H1 (cell line): ENCODE results near the gene ODAD3. TPM values are rescaled to one million over a fixed set of nuclear protein-coding genes. Genes with fewer than 3 reads are reported as not detected.
A peak's percentile ranks its signal among the peaks of the same experiment; 100 is the strongest.

Source experiments
- CBX8 ChIP-seq: fragments of 300-800, 300-1000 bp; sonication (generic); IDR thresholded peaks from 2 replicates; pipeline ENCODE4 v1.7.1; 2016; ENCODE audit warnings: low read depth, low read length, borderline replicate concordance
- CHD7 ChIP-seq: fragments of 300-600 bp; sonication (generic); IDR thresholded peaks from 2 replicates; pipeline ENCODE4 v1.7.1; 2012; ENCODE audit warnings: low read length, moderate library complexity, mild to moderate bottlenecking, inconsistent platforms; ENCODE audit not compliant: insufficient replicate concordance
- EP300 ChIP-seq, 2 experiments: IDR thresholded peaks; 1 replicate in 1 of 2; 2 replicates in 1 of 2; pipeline ENCODE4 v1.6.1; 2011 to 2012; ENCODE audit warnings: low read depth in 2 of 2, low read length in 2 of 2, mild to moderate bottlenecking in 2 of 2, borderline replicate concordance in 1 of 2, inconsistent platforms in 1 of 2, moderate library complexity in 1 of 2
- FOSL1 ChIP-seq: IDR thresholded peaks from 2 replicates; pipeline ENCODE4 v1.6.1; 2011; ENCODE audit warnings: mild to moderate bottlenecking, low read depth, low read length, moderate library complexity; ENCODE audit not compliant: insufficient read depth
- JUND ChIP-seq: IDR thresholded peaks from 2 replicates; pipeline ENCODE4 v1.6.1; 2011; ENCODE audit warnings: mild to moderate bottlenecking, improper control_type of control experiment, low read length
- KDM1A ChIP-seq: fragments of 200-600, 300-600 bp; sonication (generic); IDR thresholded peaks from 2 replicates; pipeline ENCODE4 v1.7.1; 2016; ENCODE audit warnings: mild to moderate bottlenecking, low read length, borderline replicate concordance
- SIN3A ChIP-seq, 2 experiments: IDR thresholded peaks in 1 of 2; conservative IDR thresholded peaks in 1 of 2; 2 replicates each; pipeline ENCODE4 v1.6.1; 2011 to 2012; ENCODE audit warnings: low read length in 2 of 2, improper control_type of control experiment in 1 of 2, low read depth in 1 of 2, mild to moderate bottlenecking in 1 of 2
- SP4 ChIP-seq: IDR thresholded peaks from 2 replicates; pipeline ENCODE4 v1.6.1; 2012; ENCODE audit warnings: low read length, inconsistent platforms
- polyA plus RNA-seq, 7 experiments: library from polyadenylated mRNA; depleted of rRNA in 3 of 7; stranded (reverse) in 5 of 7; unstranded in 2 of 7; fragments of >200 nt in 5 of 7; fragments of 200-250 nt in 2 of 7; gene quantifications; 1 replicate in 5 of 7; 2 replicates in 1 of 7; 4 replicates in 1 of 7; pipeline versions ENCODE4 v1.2.1 to v1.2.3, GENCODE V29; 2011 to 2013; ENCODE audit warnings: missing spikeins in 2 of 7, mixed read lengths in 2 of 7
- total RNA-seq: library from RNA; stranded (reverse); fragmentation: NEBNext Ultra II Directional; extraction: Animal tissue kit (Norgen Biotek cat#: 25700); gene quantifications from 2 replicates; pipeline ENCODE4 v1.2.1, GENCODE V29; 2021

ODAD3 gene
- total and polyA plus RNA-seq, 2 of the 8 experiments (the other 6 are each of a cell fraction or from before 2014, with no cell fraction given), result 2.1 to 2.2 TPM

GRCh38 chr19:11435057-11435832 is at the start of gene ODAD3, which contains the start of gene PRKCSH (continued):
- TF ChIP-seq CHD7, result no peak
- TF ChIP-seq KDM1A, result no peak
- TF ChIP-seq FOSL1, result 0 out of 2 replicates have a peak, but pooled peaks have one; percentile 36
- peak in 1 of 2 experiments; percentile 51; a peak in 1 of 3 replicates for TF ChIP-seq EP300 (IDR thresholded peaks at IDR 0.05; ENCODE audit: borderline replicate concordance in 1 of 2, low read depth in 2 of 2, low read length in 2 of 2)
- peak; percentile 85; the same call in 1 of the 2 replicates for TF ChIP-seq SP4
- peak; percentile 26; the same call in 1 of the 2 replicates for TF ChIP-seq JUND
- peak; percentile 95 to 98 for TF ChIP-seq SIN3A (conservative IDR thresholded peaks at IDR 0.05 in 1 of 2, IDR thresholded peaks at IDR 0.05 in 1 of 2; ENCODE audit: low read depth in 1 of 2, low read length in 2 of 2)
- TF ChIP-seq CBX8, result no peak
